ENCODE data around the gene NPLOC4. TPM values are rescaled to one million over a fixed set of nuclear protein-coding genes. Genes with fewer than 3 reads are reported as not detected.
A peak's percentile ranks its signal among the peaks of the same experiment; 100 is the strongest.

Gene NPLOC4
- total RNA-seq, 1 experiment from 2014 or later: 139 TPM

DNA sequence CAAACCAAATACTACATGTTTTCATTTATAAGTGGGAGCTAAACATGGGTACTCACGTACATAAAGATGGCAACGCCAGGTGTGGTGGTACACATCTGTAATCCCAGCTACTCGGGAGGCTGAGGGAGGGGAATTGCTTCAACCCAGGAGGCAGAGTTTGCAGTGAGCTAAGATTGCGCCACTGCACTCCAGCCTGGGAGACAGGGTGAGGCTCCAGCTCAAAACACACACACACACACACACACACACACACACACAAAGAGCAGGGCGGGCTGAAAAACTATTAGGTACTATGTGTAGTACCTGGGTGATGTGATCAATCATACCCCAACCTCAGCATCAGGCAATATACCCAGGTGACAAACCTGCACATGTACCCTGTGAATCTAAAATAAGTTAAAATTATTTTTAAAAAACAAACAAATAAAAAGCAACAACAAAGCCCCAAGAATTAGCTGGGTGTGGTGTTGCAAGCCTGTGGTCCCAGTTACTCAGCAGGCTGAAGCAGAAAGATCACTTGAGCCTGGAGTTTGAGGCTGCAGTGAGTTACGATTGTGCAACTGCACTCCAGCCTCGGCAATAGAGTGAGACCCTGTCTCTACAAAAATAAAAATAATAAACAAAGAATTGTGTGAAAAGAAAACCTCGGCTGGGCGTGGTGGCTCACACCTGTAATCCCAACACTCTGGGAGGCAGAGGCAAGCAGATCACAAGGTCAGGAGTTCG lies 72.9 kb downstream of the NPLOC4 start:
- DNase-seq (ENCODE audit: low read depth, low spot score): no peak
- in situ Hi-C loops (cut with HindIII; ENCODE audit: low pct_unique_long_range_greater_than_20kb, low sequenced_read_pairs): no loop called here

DNA sequence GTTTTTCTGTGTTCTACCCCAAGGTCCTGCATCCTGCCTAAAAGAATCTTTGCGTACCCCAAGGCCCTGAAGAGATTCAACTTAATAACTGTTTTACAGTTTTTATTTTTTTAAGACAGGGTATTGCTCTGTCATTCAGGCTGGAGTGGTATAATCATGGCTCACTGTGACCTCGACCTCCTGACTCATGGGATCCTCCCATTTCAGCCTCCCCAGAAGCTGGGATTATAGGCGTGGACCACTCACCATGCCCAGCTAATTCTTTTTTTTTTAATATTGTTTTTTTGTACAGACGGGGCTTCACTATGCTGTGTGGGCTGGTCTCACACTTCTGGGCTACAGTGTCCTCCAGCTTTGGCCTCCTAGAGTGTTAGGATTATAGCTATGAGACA lies 75.4 kb downstream of the NPLOC4 start:
- in situ Hi-C loops (cut with HindIII; ENCODE audit: low pct_unique_long_range_greater_than_20kb, low sequenced_read_pairs): no loop called here

GRCh38 chr17:81558941-81559806 lies 77.7 kb downstream of the NPLOC4 start:
- peak; percentile 79 for DNase-seq (ENCODE audit: low read depth, low spot score)
- in situ Hi-C loops (cut with HindIII; ENCODE audit: low pct_unique_long_range_greater_than_20kb, low sequenced_read_pairs): no loop called here

More for the DNA sequence above, 75.4 kb downstream of the NPLOC4 start:
- DNase-seq (ENCODE audit: low read depth, low spot score): no peak

- in situ Hi-C loops (cut with HindIII; ENCODE audit: low pct_unique_long_range_greater_than_20kb, low sequenced_read_pairs): no loop called here
- no peak for DNase-seq (ENCODE audit: low read depth, low spot score)
Observed at GRCh38 chr17:81558115-81558468, 78.8 kb downstream of the NPLOC4 start.

- DNase-seq (ENCODE audit: low read depth, low spot score): no peak
- in situ Hi-C loops (cut with HindIII; ENCODE audit: low pct_unique_long_range_greater_than_20kb, low sequenced_read_pairs): no loop called here
Observed at GRCh38 chr17:81557276-81558114, 79.4 kb downstream of the NPLOC4 start.

DNA sequence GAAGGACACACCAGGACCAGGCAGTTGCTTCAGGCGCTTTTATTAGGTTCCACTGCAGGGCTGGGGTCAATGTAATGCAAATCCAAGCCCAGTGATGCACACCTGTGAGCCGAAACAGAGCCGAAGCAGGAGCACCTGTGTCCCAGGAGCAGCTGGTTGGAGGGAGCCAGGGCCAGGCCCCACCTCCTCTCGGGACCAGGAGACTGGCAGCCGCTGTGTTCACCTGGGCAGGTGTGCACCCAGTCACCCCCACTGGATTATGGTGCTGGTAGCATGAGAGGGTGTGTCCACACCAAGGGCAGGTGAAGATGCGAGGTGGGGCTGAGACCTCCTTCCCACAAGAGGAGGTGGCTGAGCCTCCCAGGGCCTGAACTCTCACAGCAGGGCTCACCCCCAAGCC lies 80.0 kb downstream of the NPLOC4 start:
- in situ Hi-C loops (cut with HindIII; ENCODE audit: low pct_unique_long_range_greater_than_20kb, low sequenced_read_pairs): no loop called here
- DNase-seq (ENCODE audit: low read depth, low spot score): no peak

- no peak for DNase-seq (ENCODE audit: low read depth, low spot score)
- in situ Hi-C loops (cut with HindIII; ENCODE audit: low pct_unique_long_range_greater_than_20kb, low sequenced_read_pairs): no loop called here
Observed at GRCh38 chr17:81556175-81556691, 80.7 kb downstream of the NPLOC4 start.

GRCh38 chr17:81553616-81554181 lies 83.2 kb downstream of the NPLOC4 start:
- in situ Hi-C loops (cut with HindIII; ENCODE audit: low pct_unique_long_range_greater_than_20kb, low sequenced_read_pairs): no loop called here
- peak; percentile 96 for DNase-seq (ENCODE audit: low read depth, low spot score)

- peak; percentile 98 for DNase-seq (ENCODE audit: low read depth, low spot score)
- in situ Hi-C loops (cut with HindIII; ENCODE audit: low pct_unique_long_range_greater_than_20kb, low sequenced_read_pairs): no loop called here
Observed at GRCh38 chr17:81553018-81553615, 83.8 kb downstream of the NPLOC4 start.

- peak; percentile 91 for DNase-seq (ENCODE audit: low read depth, low spot score)
- in situ Hi-C loops (cut with HindIII; ENCODE audit: low pct_unique_long_range_greater_than_20kb, low sequenced_read_pairs): no loop called here
Observed at GRCh38 chr17:81552244-81553017, 84.5 kb downstream of the NPLOC4 start, which contains the start of gene FAAP100. FAAP100 (minus strand) TSS chr17:81552353; CDS start chr17:81552330, 23 bp downstream.

DNA sequence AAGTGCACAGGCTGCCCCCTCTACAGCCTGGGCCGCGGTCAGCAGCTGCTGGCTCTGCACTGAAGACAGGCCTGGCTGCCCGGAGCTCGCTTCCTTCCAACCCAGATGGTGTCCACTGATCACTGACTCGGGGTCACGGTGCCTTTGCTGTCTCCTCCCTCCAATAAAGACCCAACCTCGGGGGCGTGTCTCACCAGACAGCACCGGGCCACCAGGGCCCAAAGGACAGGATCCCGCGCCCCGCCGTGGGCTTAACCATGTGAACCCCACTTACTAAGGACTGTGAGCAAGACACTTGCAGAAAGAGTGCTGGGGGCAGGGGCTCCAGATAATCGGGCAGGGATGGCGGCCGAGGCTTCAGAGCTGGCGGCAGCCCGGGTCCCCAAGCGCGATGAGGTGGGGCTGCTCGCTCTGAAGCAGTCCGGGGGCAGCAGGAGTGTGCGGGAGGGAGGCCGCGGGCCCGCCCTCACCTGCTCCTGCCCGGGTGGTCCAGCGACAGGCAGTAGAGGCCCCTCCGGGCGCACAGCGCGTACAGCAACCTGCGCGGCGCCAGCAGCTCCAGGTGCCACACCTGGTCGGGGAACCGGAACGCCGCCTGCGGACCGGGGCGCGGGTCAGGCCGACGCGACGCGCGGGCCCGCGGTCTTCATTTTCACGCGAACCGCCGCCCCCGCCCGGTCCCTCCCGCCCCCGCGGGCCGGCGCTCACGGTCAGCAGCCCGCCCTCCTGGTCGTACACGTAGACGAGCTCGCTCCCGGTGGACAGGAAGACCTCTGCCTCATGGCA lies 85.3 kb downstream of the NPLOC4 start:
- in situ Hi-C loops (cut with HindIII; ENCODE audit: low pct_unique_long_range_greater_than_20kb, low sequenced_read_pairs): no loop called here
- peak; percentile 48 for DNase-seq (ENCODE audit: low read depth, low spot score)

GRCh38 chr17:81550830-81551457 lies 86.0 kb downstream of the NPLOC4 start:
- no peak for DNase-seq (ENCODE audit: low read depth, low spot score)
- in situ Hi-C loops (cut with HindIII; ENCODE audit: low pct_unique_long_range_greater_than_20kb, low sequenced_read_pairs): no loop called here

DNA sequence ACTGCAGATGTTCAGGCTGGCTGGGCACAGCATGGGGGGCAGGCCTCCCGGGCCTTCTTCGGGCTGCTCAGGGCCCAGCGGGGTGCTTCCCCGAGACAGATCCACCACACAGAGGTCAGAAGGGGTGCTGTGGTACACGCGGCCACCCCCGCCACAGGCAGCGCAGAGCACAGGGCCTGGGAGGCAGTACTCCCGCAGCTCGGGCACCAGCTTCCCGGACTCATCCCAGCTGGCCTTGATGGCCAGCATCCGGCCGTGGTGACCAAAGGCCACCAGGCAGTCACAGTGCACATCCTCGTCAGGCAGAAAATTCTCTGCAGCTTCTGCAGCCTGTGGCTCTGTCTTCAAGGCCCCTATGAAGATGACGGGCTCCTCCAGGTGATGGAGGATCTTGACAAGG lies 86.6 kb downstream of the NPLOC4 start:
- in situ Hi-C loops (cut with HindIII; ENCODE audit: low pct_unique_long_range_greater_than_20kb, low sequenced_read_pairs): no loop called here

DNA sequence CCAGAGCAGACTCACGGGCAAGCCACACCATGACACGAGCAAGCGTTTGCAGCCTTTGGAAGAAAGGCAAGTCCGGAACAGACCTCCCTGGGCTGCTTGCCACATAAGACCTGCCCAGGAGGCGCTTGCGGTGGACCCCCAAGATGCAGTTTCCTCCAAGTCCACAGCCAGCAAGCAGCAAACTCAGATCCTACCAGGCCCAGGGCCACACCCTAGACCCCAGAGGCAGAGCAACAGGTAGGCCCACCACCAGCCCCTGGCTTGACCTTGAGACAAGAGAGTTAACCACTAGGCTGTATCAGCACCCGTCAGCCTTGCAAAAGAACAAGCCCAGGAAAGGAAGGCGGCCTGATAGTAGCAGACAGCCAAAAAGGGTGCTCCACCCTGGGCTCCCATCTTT lies 87.1 kb downstream of the NPLOC4 start:
- DNase-seq (ENCODE audit: low read depth, low spot score): no peak
- in situ Hi-C loops (cut with HindIII; ENCODE audit: low pct_unique_long_range_greater_than_20kb, low sequenced_read_pairs): no loop called here

More for the DNA sequence above, 86.6 kb downstream of the NPLOC4 start:
- DNase-seq (ENCODE audit: low read depth, low spot score): no peak

GRCh38 chr17:81549031-81549557 lies 87.8 kb downstream of the NPLOC4 start:
- in situ Hi-C loops (cut with HindIII; ENCODE audit: low pct_unique_long_range_greater_than_20kb, low sequenced_read_pairs): no loop called here
- DNase-seq (ENCODE audit: low read depth, low spot score): no peak
